Measurements from ENCODE around the gene COL26A1. TPM values are rescaled to one million over a fixed set of nuclear protein-coding genes. Genes with fewer than 3 reads are reported as not detected.

COL26A1 gene
- polyA plus RNA-seq, 1 donor from 2014 or later, result 36.6 TPM

GRCh38 chr7:101547916-101548661 is 185.4 kb downstream of the COL26A1 start:
- H3K27ac ChIP-seq (ENCODE audit: low read length), result no peak overlapping the region
- H3F3A ChIP-seq (ENCODE audit: insufficient read depth, low read length, poor library complexity, severe bottlenecking), result no peaks in the 10 kb centered on the region
- no peaks in the 10 kb centered on the region for H3K79me2 ChIP-seq (replicated peaks; ENCODE audit: insufficient read depth, low read length)
- H4K20me1 ChIP-seq (ENCODE audit: insufficient read depth), result no peaks in the 10 kb centered on the region
- no peaks in the 10 kb centered on the region for H3K27me3 ChIP-seq (ENCODE audit: insufficient read depth, low read depth, low read length)
- no peak overlapping the region for H3K4me2 ChIP-seq (ENCODE audit: low read length)
- H2AFZ ChIP-seq (ENCODE audit: low read depth, low read length), result no peak overlapping the region
- no peaks in the 10 kb centered on the region for H3K36me3 ChIP-seq (ENCODE audit: insufficient read depth, low read length)
- no peak overlapping the region for H3K9ac ChIP-seq (ENCODE audit: low read length)
- no peaks in the 10 kb centered on the region for H3K9me2 ChIP-seq (ENCODE audit: insufficient read depth, low read length)
- H3K9me3 ChIP-seq (ENCODE audit: low read length), result no peaks in the 10 kb centered on the region
- no peak overlapping the region for H3K4me3 ChIP-seq (ENCODE audit: low read length)
- TF ChIP-seq EP300 (conservative IDR thresholded peaks at IDR 0.05; ENCODE audit: poor library complexity, severe bottlenecking), result no peak
- no peak for TF ChIP-seq RAD21 (conservative IDR thresholded peaks at IDR 0.05)
- no peak for TF ChIP-seq TAF1 (IDR thresholded peaks at IDR 0.05; ENCODE audit: low read depth)
- TF ChIP-seq POLR2AphosphoS5 (IDR thresholded peaks at IDR 0.05), result no peak
- TF ChIP-seq REST (IDR thresholded peaks at IDR 0.05; ENCODE audit: borderline replicate concordance), result no peak
- no peak for TF ChIP-seq EZH2 (IDR thresholded peaks at IDR 0.05; ENCODE audit: borderline replicate concordance, insufficient read depth, low read length, poor library complexity, severe bottlenecking)
- TF ChIP-seq CTCF (IDR thresholded peaks at IDR 0.05; ENCODE audit: poor library complexity, severe bottlenecking), result no peak
- no peak for TF ChIP-seq SMC3 (conservative IDR thresholded peaks at IDR 0.05; ENCODE audit: poor library complexity)
- TF ChIP-seq MXI1 (conservative IDR thresholded peaks at IDR 0.05; ENCODE audit: poor library complexity, severe bottlenecking), result no peak

- no peaks in the 10 kb centered on the region for H4K20me1 ChIP-seq (ENCODE audit: insufficient read depth)
- no peak overlapping the region for H3K9ac ChIP-seq (ENCODE audit: low read length)
- no peak overlapping the region for H3K27ac ChIP-seq (ENCODE audit: low read length)
- no peaks in the 10 kb centered on the region for H3F3A ChIP-seq (ENCODE audit: insufficient read depth, low read length, poor library complexity, severe bottlenecking)
- no peaks in the 10 kb centered on the region for H3K27me3 ChIP-seq (ENCODE audit: insufficient read depth, low read depth, low read length)
- no peaks in the 10 kb centered on the region for H3K9me3 ChIP-seq (ENCODE audit: low read length)
- no peak overlapping the region for H3K4me3 ChIP-seq (ENCODE audit: low read length)
- H3K79me2 ChIP-seq (replicated peaks; ENCODE audit: insufficient read depth, low read length), result no peaks in the 10 kb centered on the region
- TF ChIP-seq RAD21 (conservative IDR thresholded peaks at IDR 0.05) (no peak), REST (IDR thresholded peaks at IDR 0.05; ENCODE audit: borderline replicate concordance) (no peak), EZH2 (IDR thresholded peaks at IDR 0.05; ENCODE audit: borderline replicate concordance, insufficient read depth, low read length, poor library complexity, severe bottlenecking) (no peak), POLR2AphosphoS5 (IDR thresholded peaks at IDR 0.05) (no peak), MXI1 (conservative IDR thresholded peaks at IDR 0.05; ENCODE audit: poor library complexity, severe bottlenecking) (no peak), TAF1 (IDR thresholded peaks at IDR 0.05; ENCODE audit: low read depth) (no peak), CTCF (IDR thresholded peaks at IDR 0.05; ENCODE audit: poor library complexity, severe bottlenecking) (no peak), EP300 (conservative IDR thresholded peaks at IDR 0.05; ENCODE audit: poor library complexity, severe bottlenecking) (no peak), SMC3 (conservative IDR thresholded peaks at IDR 0.05; ENCODE audit: poor library complexity) (no peak)
- H3K36me3 ChIP-seq (ENCODE audit: insufficient read depth, low read length), result no peaks in the 10 kb centered on the region
- no peak overlapping the region for H3K4me2 ChIP-seq (ENCODE audit: low read length)
- no peaks in the 10 kb centered on the region for H3K9me2 ChIP-seq (ENCODE audit: insufficient read depth, low read length)
- no peak overlapping the region for H2AFZ ChIP-seq (ENCODE audit: low read depth, low read length)
These were observed 187.1 kb downstream of the COL26A1 start for GRCh38 chr7:101549734-101550133.

All from neural cell (in vitro differentiated cells).